ENCODE measurements around the gene SKAP1. TPM values are rescaled to one million over a fixed set of nuclear protein-coding genes. Genes with fewer than 3 reads are reported as not detected.
"Not testable (repeated sequence)": the region's sequence is repeated elsewhere in the genome, so short reads cannot be mapped to it uniquely, and the experiment has no call there.

SKAP1 gene
- total RNA-seq, 4 donors from 2014 or later: not detected

DNA sequence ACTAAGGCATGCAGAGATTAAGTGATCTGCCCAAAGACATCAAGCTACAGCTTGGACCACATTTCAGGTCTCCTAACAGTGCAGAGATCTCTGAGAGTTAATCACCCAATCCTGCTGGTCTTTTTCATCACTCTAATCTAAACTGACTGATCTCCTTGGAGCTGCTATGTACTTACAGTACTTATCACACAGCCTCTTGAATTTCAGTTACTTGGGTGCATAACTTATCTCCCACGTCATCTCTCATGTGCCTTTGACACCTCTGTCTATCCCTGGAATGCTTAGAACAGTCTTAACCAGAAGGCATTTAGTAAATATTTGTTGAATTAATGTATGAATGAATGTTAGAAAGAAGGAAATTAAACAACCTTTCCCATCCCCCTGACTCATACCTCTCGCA, 183.4 kb downstream of the SKAP1 start:
- DNase-seq: no peak
- in situ Hi-C loops (cut with MboI; ENCODE audit: low sequenced_read_pairs in 4 of 4) (no loop called here), intact Hi-C loops (cut with DNase I; ENCODE audit: low total_unique reads) (no loop called here)
- no peak for TF ChIP-seq POLR2A (IDR thresholded peaks at IDR 0.05)
- TF ChIP-seq, protein P1, sequence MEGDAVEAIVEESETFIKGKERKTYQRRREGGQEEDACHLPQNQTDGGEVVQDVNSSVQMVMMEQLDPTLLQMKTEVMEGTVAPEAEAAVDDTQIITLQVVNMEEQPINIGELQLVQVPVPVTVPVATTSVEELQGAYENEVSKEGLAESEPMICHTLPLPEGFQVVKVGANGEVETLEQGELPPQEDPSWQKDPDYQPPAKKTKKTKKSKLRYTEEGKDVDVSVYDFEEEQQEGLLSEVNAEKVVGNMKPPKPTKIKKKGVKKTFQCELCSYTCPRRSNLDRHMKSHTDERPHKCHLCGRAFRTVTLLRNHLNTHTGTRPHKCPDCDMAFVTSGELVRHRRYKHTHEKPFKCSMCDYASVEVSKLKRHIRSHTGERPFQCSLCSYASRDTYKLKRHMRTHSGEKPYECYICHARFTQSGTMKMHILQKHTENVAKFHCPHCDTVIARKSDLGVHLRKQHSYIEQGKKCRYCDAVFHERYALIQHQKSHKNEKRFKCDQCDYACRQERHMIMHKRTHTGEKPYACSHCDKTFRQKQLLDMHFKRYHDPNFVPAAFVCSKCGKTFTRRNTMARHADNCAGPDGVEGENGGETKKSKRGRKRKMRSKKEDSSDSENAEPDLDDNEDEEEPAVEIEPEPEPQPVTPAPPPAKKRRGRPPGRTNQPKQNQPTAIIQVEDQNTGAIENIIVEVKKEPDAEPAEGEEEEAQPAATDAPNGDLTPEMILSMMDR (IDR thresholded peaks at IDR 0.05 in 4 of 5, conservative IDR thresholded peaks at IDR 0.05 in 1 of 5): no peak
- H3K4me1 ChIP-seq: peaks cover 0 to 11% of the 10 kb centered on the region in 2 donors
- H3K4me3 ChIP-seq: no peak overlapping the region
- peaks cover 0 to 4% (median 0%) of the 10 kb centered on the region in 3 donors for H3K27me3 ChIP-seq
- no peak overlapping the region for H3K27ac ChIP-seq
- no peaks in the 10 kb centered on the region for H3K9me3 ChIP-seq
- no peak for ATAC-seq
- no peaks in the 10 kb centered on the region for H3K36me3 ChIP-seq

DNA sequence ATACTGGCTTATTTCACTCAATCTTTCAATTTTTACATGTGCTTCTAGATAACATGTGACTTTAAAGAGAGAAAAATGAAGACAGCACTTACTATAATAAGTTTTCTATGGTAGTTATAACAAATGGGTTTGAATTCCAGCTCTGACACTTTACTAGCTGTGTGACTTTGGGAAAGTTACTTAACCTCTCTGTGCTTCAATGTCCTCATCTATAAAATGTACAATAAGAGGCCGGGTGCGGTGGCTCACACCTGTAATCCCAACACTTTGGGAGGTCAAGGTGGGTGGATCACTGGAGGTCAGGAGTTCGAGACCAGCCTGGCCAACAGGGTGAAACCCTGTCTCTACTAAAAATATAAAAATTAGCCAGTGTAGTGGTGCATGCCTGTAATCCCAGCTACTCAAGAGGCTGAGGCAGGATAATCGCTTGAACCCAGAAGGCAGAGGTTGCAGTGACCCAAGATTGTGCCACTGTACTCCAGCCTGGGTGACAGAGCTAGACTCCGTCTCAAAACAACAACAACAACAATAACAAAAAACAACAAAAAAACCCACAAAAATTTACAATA, 184.5 kb downstream of the SKAP1 start:
- in situ Hi-C loops (cut with MboI; ENCODE audit: low sequenced_read_pairs in 4 of 4); H3K4me3 ChIP-seq; H3K36me3 ChIP-seq; H3K27me3 ChIP-seq; DNase-seq; intact Hi-C loops (cut with DNase I; ENCODE audit: low total_unique reads); ATAC-seq; H3K27ac ChIP-seq; H3K9me3 ChIP-seq: not testable (repeated sequence)
- peaks cover 8 to 20% of the 10 kb centered on the region in 2 donors for H3K4me1 ChIP-seq

DNA sequence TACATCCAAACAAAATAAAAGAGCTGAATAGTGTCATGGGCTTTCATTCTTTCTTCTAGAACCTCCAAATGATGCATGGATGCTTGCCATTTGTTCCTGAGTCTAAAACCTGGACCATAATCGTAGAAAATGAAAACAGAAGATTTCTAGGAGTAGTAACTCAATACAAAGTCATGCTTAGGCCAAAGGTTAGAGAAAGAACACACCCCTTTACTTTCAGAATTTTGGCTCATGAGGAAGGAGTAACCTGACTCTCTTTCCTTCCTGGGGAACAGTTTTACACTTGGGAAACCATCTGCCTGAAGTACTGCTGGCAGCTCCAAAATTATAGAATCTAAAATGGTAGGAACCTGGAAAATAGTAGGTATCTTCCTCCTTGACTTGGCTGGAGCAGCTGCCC, 185.2 kb downstream of the SKAP1 start:
- no peaks in the 10 kb centered on the region for H3K9me3 ChIP-seq
- intact Hi-C loops (cut with DNase I; ENCODE audit: low total_unique reads) (no loop called here), in situ Hi-C loops (cut with MboI; ENCODE audit: low sequenced_read_pairs in 4 of 4) (no loop called here)
- no peak overlapping the region for H3K27ac ChIP-seq
- H3K4me1 ChIP-seq: peaks cover 9 to 28% of the 10 kb centered on the region in 2 donors
- H3K36me3 ChIP-seq: no peaks in the 10 kb centered on the region
- DNase-seq (no peak), ATAC-seq (no peak)
- TF ChIP-seq POLR2A (IDR thresholded peaks at IDR 0.05): no peak
- TF ChIP-seq, protein P1 (IDR thresholded peaks at IDR 0.05 in 4 of 5, conservative IDR thresholded peaks at IDR 0.05 in 1 of 5): no peak
- H3K27me3 ChIP-seq: no peaks in the 10 kb centered on the region
- H3K4me3 ChIP-seq: no peak overlapping the region

DNA sequence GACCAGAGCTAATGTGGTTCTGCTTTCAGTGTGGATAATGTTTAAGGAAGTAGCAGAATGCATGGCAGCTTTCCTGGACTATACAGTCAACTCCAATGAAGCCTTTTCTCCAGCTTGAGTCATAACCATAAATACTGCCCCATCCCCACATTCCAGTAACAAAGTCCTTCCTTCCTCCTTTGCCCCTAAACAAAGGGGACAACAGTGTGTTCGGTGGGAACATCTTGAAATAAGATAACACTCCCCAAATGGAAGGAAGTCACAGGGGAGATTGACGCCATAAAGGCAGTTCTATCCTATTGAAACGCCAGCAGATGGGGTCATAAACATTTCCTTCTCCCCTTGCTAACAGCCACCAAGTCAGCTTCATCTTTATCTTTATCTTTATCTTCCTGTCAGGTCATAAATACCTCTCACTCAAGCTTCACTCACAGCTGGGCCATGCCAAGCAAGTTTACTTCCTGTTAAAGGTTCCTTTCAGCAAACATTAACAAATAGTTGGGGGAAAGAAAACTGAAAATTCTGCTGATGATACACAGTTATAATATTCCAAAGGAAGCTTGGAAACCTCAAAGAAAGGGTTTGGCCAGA, 185.8 kb downstream of the SKAP1 start:
- Histone ChIP-seq H3K4me1 (peaks cover 9 to 29% of the 10 kb centered on the region in 2 donors), H3K9me3 (no peaks in the 10 kb centered on the region), H3K27ac (no peak overlapping the region), H3K27me3 (no peaks in the 10 kb centered on the region), H3K36me3 (no peaks in the 10 kb centered on the region), H3K4me3 (no peak overlapping the region)
- DNase-seq: no peak
- no peak for TF ChIP-seq POLR2A (IDR thresholded peaks at IDR 0.05)
- TF ChIP-seq, protein P1 (IDR thresholded peaks at IDR 0.05 in 4 of 5, conservative IDR thresholded peaks at IDR 0.05 in 1 of 5): no peak
- intact Hi-C loops (cut with DNase I; ENCODE audit: low total_unique reads): no loop called here
- no peak for ATAC-seq
- in situ Hi-C loops (cut with MboI; ENCODE audit: low sequenced_read_pairs in 4 of 4): no loop called here

DNA sequence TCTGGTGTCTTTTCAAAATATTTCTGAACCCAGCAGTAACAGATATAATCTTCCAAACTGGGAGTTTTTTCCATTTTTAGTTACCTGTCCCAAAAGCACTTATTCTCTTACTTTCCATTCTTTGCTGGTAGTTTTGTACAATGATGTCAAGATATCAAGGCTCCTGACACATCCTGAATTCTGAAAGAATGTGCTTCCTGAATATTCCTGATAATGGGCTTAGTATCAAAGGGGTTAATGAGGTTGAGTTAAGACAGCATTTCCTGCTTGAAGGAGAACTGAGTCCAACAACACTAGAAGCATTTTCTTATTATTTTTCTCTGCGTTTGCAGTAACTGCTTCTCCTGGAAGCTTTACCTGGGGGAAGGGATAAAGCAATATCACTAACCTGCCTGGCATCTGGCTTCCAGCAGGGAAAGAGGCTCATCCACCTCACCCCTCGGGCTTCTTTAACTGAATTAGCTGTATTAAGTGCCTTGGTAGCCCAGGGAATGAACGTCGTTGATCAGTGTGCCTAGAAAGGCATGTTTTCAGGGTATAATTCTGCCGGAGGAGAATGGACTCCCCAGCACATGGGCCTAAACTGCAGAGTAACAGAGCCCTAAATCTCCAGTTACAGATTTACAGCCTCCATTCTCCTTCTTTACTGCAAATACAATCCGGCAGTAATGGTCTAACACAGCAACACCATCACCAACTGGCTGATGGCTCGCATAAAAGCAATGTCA, 188.1 kb downstream of the SKAP1 start:
- ATAC-seq (no peak), DNase-seq (no peak)
- no peak overlapping the region for H3K4me3 ChIP-seq
- peak overlapping the region in 3 of 4 donors; percentile 2 to 11 (median 2) for H3K27ac ChIP-seq
- no peaks in the 10 kb centered on the region for H3K27me3 ChIP-seq
- intact Hi-C loops (cut with DNase I; ENCODE audit: low total_unique reads) (no loop called here), in situ Hi-C loops (cut with MboI; ENCODE audit: low sequenced_read_pairs in 4 of 4) (no loop called here)
- no peaks in the 10 kb centered on the region for H3K9me3 ChIP-seq
- H3K36me3 ChIP-seq: no peaks in the 10 kb centered on the region
- peaks cover 9 to 29% of the 10 kb centered on the region in 2 donors for H3K4me1 ChIP-seq
- no peak for TF ChIP-seq POLR2A (IDR thresholded peaks at IDR 0.05)
- TF ChIP-seq, protein P1 (IDR thresholded peaks at IDR 0.05 in 4 of 5, conservative IDR thresholded peaks at IDR 0.05 in 1 of 5): no peak

Data from gastrocnemius medialis (tissue), 4 donors.